Nucleus accumbens (tissue), 56 donors: ENCODE measurements around the gene DHRS7B.

ENCODE experiments used
- DNase-seq, 56 donors: peaks; one replicate each; lab custom pipeline; 2025; lab: John Stamatoyannopoulos, UW

DHRS7B gene

GRCh38 chr17:21149621-21150020, 22.9 kb downstream of the DHRS7B start:
- DNase-seq = no peak

- DNase-seq = no peak
Measured at GRCh38 chr17:21152731-21153130, 26.0 kb downstream of the DHRS7B start.

GRCh38 chr17:21157586-21158370, 31.0 kb downstream of the DHRS7B start:
- no peak for DNase-seq

GRCh38 chr17:21160401-21160800, 33.6 kb downstream of the DHRS7B start:
- no peak for DNase-seq

- DNase-seq = peak in 6 of 56 donors; percentile 14 to 35 (median 18)
Measured at GRCh38 chr17:21161498-21162393, 35.0 kb downstream of the DHRS7B start.

- no peak for DNase-seq
Measured at GRCh38 chr17:21162394-21162775, 35.6 kb downstream of the DHRS7B start.

- DNase-seq = no peak
Measured at GRCh38 chr17:21163101-21163500, 36.3 kb downstream of the DHRS7B start.

- DNase-seq = no peak
Measured at GRCh38 chr17:21164216-21164615, 37.5 kb downstream of the DHRS7B start.

GRCh38 chr17:21164620-21165019, 37.9 kb downstream of the DHRS7B start:
- DNase-seq = no peak

- peak in 3 of 56 donors; percentile 3 to 31 (median 6) for DNase-seq
Measured at GRCh38 chr17:21165922-21166594, 39.3 kb downstream of the DHRS7B start.

- no peak for DNase-seq
Measured at GRCh38 chr17:21166595-21167210, 39.9 kb downstream of the DHRS7B start.

GRCh38 chr17:21167303-21167702, 40.5 kb downstream of the DHRS7B start:
- no peak for DNase-seq

GRCh38 chr17:21168555-21168865, 41.7 kb downstream of the DHRS7B start:
- no peak for DNase-seq

- no peak for DNase-seq
Measured at GRCh38 chr17:21169496-21169895, 42.7 kb downstream of the DHRS7B start.

GRCh38 chr17:21170809-21171208, 44.0 kb downstream of the DHRS7B start:
- DNase-seq = peak in 5 of 56 donors; percentile 12 to 28 (median 22)

- DNase-seq = no peak
Measured at GRCh38 chr17:21171309-21171922, 44.7 kb downstream of the DHRS7B start.

- no peak for DNase-seq
Measured at GRCh38 chr17:21171970-21172510, 45.3 kb downstream of the DHRS7B start.

GRCh38 chr17:21172846-21173245, 46.1 kb downstream of the DHRS7B start:
- DNase-seq = no peak

- no peak for DNase-seq
Measured at GRCh38 chr17:21173543-21173942, 46.8 kb downstream of the DHRS7B start.

GRCh38 chr17:21174186-21174585, 47.4 kb downstream of the DHRS7B start:
- no peak for DNase-seq
